Spinal cord (tissue), 10 donors: ENCODE results near the gene R3HDM2. TPM values are rescaled to one million over a fixed set of nuclear protein-coding genes. Genes with fewer than 3 reads are reported as not detected.
A peak's percentile ranks its signal among the peaks of the same experiment; 100 is the strongest.
"Not testable (repeated sequence)": the region's sequence is repeated elsewhere in the genome, so short reads cannot be mapped to it uniquely, and the experiment has no call there.

Source experiments
- DNase-seq, 6 donors: peaks; one replicate each; pipeline versions ENCODE4 v3.0.0 to v3.0.0-alpha.2; 2013 to 2015; ENCODE audit warnings: low spot score in 6 of 6, low read depth in 4 of 6
- H3K27ac ChIP-seq: one replicate; pipeline ENCODE4 v1.5.1; 2013; ENCODE audit warnings: low read depth, low read length, control low read depth
- H3K27me3 ChIP-seq: one replicate; pipeline ENCODE4 v1.6.1; 2013; ENCODE audit warnings: low read length; ENCODE audit not compliant: control insufficient read depth, insufficient read depth
- H3K36me3 ChIP-seq: one replicate; pipeline ENCODE4 v1.6.1; 2013; ENCODE audit warnings: low read length; ENCODE audit not compliant: control insufficient read depth, insufficient read depth
- H3K4me1 ChIP-seq: one replicate; pipeline ENCODE4 v1.6.1; 2013; ENCODE audit warnings: low read length; ENCODE audit not compliant: control insufficient read depth, insufficient read depth
- H3K4me3 ChIP-seq: one replicate; pipeline ENCODE4 v1.5.1; 2013; ENCODE audit warnings: low read depth, low read length, control low read depth
- H3K9me3 ChIP-seq: one replicate; pipeline ENCODE4 v1.6.1; 2013; ENCODE audit warnings: low read length; ENCODE audit not compliant: control insufficient read depth, insufficient read depth
- WGBS: methylation state at CpG from one replicate; pipeline ENCODE4 v1.1.5; 2013; ENCODE audit warnings: missing lambda C conversion rate; ENCODE audit not compliant: insufficient coverage; 5-methylcytosine and 5-hydroxymethylcytosine counted together
- polyA plus RNA-seq, 2 donors: library from polyadenylated mRNA; unstranded; fragments of 120-200 nt; gene quantifications; one replicate each; pipeline ENCODE4 v1.2.1, GENCODE V29; 2013; ENCODE audit not compliant: insufficient read length in 2 of 2
- total RNA-seq, 2 donors: library from RNA; depleted of rRNA in 1 of 2; stranded (reverse); fragments of 120-200 nt in 1 of 2; fragments of >200 nt in 1 of 2; gene quantifications; one replicate each; pipeline versions ENCODE4 v1.2.3 to v1.2.4, GENCODE V29; 2013 to 2014
- donor health status: healthy.

R3HDM2 gene
- total and polyA plus RNA-seq, 4 donors = 42.7 to 98.2 (median 65.1) TPM

DNA sequence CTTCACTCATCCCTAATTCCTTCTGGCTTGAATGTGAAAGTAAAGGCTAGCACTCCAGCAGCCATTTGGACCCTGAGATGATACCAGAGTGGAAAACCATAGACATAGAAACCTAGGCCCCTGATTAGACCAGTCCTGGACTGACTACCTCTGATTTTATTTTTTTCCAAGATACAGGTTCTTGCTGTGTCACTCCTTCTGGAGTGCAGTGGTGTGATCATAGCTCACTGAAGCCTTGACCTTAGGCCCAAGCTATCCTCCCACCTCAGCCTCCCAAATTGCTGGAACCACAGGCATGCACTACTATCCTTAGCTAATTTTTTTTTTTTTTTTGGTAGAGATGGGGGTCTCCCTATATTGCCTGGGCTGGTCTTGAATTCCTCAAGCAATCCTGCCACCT is 105.4 kb downstream of the R3HDM2 start:
- no peaks in the 10 kb centered on the region for H3K4me1 ChIP-seq
- H3K36me3 ChIP-seq = no peaks in the 10 kb centered on the region
- H3K4me3 ChIP-seq = no peak overlapping the region
- no peak overlapping the region for H3K27ac ChIP-seq
- H3K27me3 ChIP-seq = no peaks in the 10 kb centered on the region
- no peak for DNase-seq
- H3K9me3 ChIP-seq = peaks cover 1% of the 10 kb centered on the region

DNA sequence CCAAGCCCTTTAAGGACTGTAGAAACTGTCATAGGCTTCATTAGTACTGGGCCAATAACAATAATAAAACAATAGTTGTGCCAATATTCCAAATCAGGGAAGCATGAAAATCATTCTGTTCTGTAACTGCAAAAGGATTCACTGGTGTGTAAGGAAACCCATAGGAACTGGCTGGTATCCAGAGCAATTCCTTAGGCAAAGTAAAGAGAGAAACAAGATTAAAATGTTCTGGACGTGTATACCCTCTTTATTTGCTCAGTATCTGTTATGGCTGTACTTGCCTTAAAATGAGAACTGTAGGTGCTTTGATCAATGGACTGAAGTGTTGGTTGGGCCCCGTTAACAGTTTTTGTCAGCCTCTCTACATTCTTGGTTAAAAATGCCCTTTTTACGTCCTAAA is 107.4 kb downstream of the R3HDM2 start:
- Histone ChIP-seq H3K36me3 (no peaks in the 10 kb centered on the region), H3K9me3 (no peaks in the 10 kb centered on the region), H3K27me3 (no peaks in the 10 kb centered on the region), H3K27ac (no peak overlapping the region), H3K4me1 (no peaks in the 10 kb centered on the region), H3K4me3 (no peak overlapping the region)
- WGBS = 57% methylated on average over 2 of the region's 3 CpGs
- peak in 1 of 6 donors; percentile 47 for DNase-seq

GRCh38 chr12:57320639-57321038 is 110.2 kb downstream of the R3HDM2 start:
- no peak for DNase-seq
- Histone ChIP-seq H3K27me3 (no peaks in the 10 kb centered on the region), H3K36me3 (no peaks in the 10 kb centered on the region), H3K27ac (no peak overlapping the region), H3K9me3 (no peaks in the 10 kb centered on the region), H3K4me1 (no peaks in the 10 kb centered on the region), H3K4me3 (no peak overlapping the region)
- no CpG with 5 or more reads among the region's 2 CpGs for WGBS

- 80% methylated on average over 1 of the region's 11 CpGs for WGBS
- no peaks in the 10 kb centered on the region for H3K4me1 ChIP-seq
- H3K36me3 ChIP-seq = no peaks in the 10 kb centered on the region
- no peak overlapping the region for H3K4me3 ChIP-seq
- DNase-seq = no peak
- H3K27me3 ChIP-seq = no peaks in the 10 kb centered on the region
- H3K27ac ChIP-seq = no peak overlapping the region
- H3K9me3 ChIP-seq = no peaks in the 10 kb centered on the region
Observed at GRCh38 chr12:57319678-57320469, 111.0 kb downstream of the R3HDM2 start.

- H3K4me3 ChIP-seq = no peak overlapping the region
- 90% methylated on average over 3 of the region's 7 CpGs for WGBS
- no peaks in the 10 kb centered on the region for H3K4me1 ChIP-seq
- no peak overlapping the region for H3K27ac ChIP-seq
- H3K27me3 ChIP-seq = no peaks in the 10 kb centered on the region
- DNase-seq = no peak
- no peaks in the 10 kb centered on the region for H3K9me3 ChIP-seq
- H3K36me3 ChIP-seq = no peaks in the 10 kb centered on the region
Observed at GRCh38 chr12:57315681-57316080, 115.2 kb downstream of the R3HDM2 start.

- not testable (repeated sequence) for DNase-seq, H3K27ac ChIP-seq, H3K36me3 ChIP-seq, H3K4me3 ChIP-seq, H3K9me3 ChIP-seq, H3K27me3 ChIP-seq, H3K4me1 ChIP-seq
- 100% methylated on average over 4 of the region's 5 CpGs for WGBS
Observed at GRCh38 chr12:57312287-57312686, 118.6 kb downstream of the R3HDM2 start.

- no peaks in the 10 kb centered on the region for H3K4me1 ChIP-seq
- H3K27me3 ChIP-seq = no peaks in the 10 kb centered on the region
- WGBS = 90% methylated on average over 2 of the region's 2 CpGs
- no peak for DNase-seq
- no peak overlapping the region for H3K4me3 ChIP-seq
- no peaks in the 10 kb centered on the region for H3K9me3 ChIP-seq
- peak overlapping the region; percentile 30 for H3K27ac ChIP-seq
- peaks cover 6% of the 10 kb centered on the region for H3K36me3 ChIP-seq
Observed at GRCh38 chr12:57309420-57309819, 121.4 kb downstream of the R3HDM2 start.

DNA sequence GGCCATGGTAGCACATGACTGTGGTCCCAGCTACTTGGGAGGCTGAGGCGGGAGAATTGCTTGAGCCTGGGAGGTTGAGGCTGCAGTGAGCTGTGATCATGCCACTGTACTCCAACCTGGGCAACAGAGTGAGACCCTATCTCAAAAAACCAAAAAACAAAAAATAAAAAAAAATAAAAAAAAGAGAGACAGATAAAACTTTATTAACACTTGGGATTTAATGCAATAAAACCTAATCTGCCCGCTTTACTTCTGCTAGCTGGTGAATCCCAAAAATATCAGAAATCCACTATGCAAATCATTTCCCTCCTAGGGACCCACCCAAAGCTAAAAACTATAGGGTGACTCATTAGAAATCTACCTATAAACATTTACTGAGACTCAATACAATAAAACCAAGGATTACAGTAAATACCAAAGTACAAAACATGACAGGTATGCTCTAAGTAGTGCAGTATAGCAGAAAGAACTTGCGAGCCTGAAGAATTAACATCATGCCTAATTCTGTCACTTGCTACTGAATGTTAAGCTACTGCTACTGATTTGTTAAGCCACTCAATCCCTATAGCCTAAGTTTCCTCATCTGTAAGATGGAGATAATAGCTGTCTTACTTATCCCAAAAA is 129.8 kb downstream of the R3HDM2 start:
- DNase-seq = no peak
- H3K27me3 ChIP-seq = no peaks in the 10 kb centered on the region
- H3K4me3 ChIP-seq = no peak overlapping the region
- H3K27ac ChIP-seq = no peak overlapping the region
- no peaks in the 10 kb centered on the region for H3K4me1 ChIP-seq
- peaks cover 34% of the 10 kb centered on the region for H3K36me3 ChIP-seq
- H3K9me3 ChIP-seq = no peaks in the 10 kb centered on the region
- WGBS = no CpG with 5 or more reads among the region's 3 CpGs

- no CpG with 5 or more reads among the region's 1 CpG for WGBS
Observed at GRCh38 chr12:57299514-57300016, 131.3 kb downstream of the R3HDM2 start.

GRCh38 chr12:57296291-57296690 is 134.6 kb downstream of the R3HDM2 start:
- Histone ChIP-seq H3K4me3 (no peak overlapping the region), H3K27me3 (no peaks in the 10 kb centered on the region), H3K36me3 (peaks cover 37% of the 10 kb centered on the region)

More at GRCh38 chr12:57299514-57300016, 131.3 kb downstream of the R3HDM2 start:
- Histone ChIP-seq H3K27ac (no peak overlapping the region), H3K9me3 (no peaks in the 10 kb centered on the region), H3K27me3 (no peaks in the 10 kb centered on the region), H3K36me3 (peaks cover 41% of the 10 kb centered on the region), H3K4me1 (no peaks in the 10 kb centered on the region), H3K4me3 (no peak overlapping the region)
- no peak for DNase-seq

More at GRCh38 chr12:57296291-57296690, 134.6 kb downstream of the R3HDM2 start:
- no peaks in the 10 kb centered on the region for H3K4me1 ChIP-seq
- H3K27ac ChIP-seq = no peak overlapping the region
- 100% methylated on average over 2 of the region's 4 CpGs for WGBS
- no peak for DNase-seq
- no peaks in the 10 kb centered on the region for H3K9me3 ChIP-seq
